ENCODE measurements around the gene MTMR1.

Gene MTMR1

GRCh38 chrX:150761819-150762216, 68.6 kb downstream of the MTMR1 start:
- Histone ChIP-seq H3K4me3 (ENCODE audit: low read length) (no peak overlapping the region), H3K27ac (ENCODE audit: low read depth, low read length) (no peak overlapping the region), H3K27me3 (ENCODE audit: control insufficient read depth, low read length) (no peaks in the 10 kb centered on the region), H3K9me3 (ENCODE audit: control insufficient read depth, insufficient read depth, low read length) (no peaks in the 10 kb centered on the region), H3K9me2 (replicated peaks; ENCODE audit: control insufficient read depth, low read length) (no peaks in the 10 kb centered on the region), H4K20me1 (ENCODE audit: control insufficient read depth, insufficient read depth, low read depth, low read length) (no peaks in the 10 kb centered on the region), H3K4me2 (ENCODE audit: low read length) (no peak overlapping the region), H3K36me3 (ENCODE audit: control insufficient read depth, low read length) (no peaks in the 10 kb centered on the region), H3K79me2 (ENCODE audit: control insufficient read depth, low read length) (no peaks in the 10 kb centered on the region), H3K4me1 (ENCODE audit: control insufficient read depth, low read length) (no peaks in the 10 kb centered on the region), H3F3A (ENCODE audit: control insufficient read depth, insufficient read depth) (no peaks in the 10 kb centered on the region)
- no peak for TF ChIP-seq EZH2phosphoT487 (IDR thresholded peaks at IDR 0.05; ENCODE audit: borderline replicate concordance, low read length)
- TF ChIP-seq CTCF (IDR thresholded peaks at IDR 0.05; ENCODE audit: low read depth, low read length, poor library complexity, severe bottlenecking) = no peak

GRCh38 chrX:150762258-150763165, 69.3 kb downstream of the MTMR1 start:
- no peaks in the 10 kb centered on the region for H3K79me2 ChIP-seq (ENCODE audit: control insufficient read depth, low read length)
- H3F3A ChIP-seq (ENCODE audit: control insufficient read depth, insufficient read depth) = no peaks in the 10 kb centered on the region
- H3K27ac ChIP-seq (ENCODE audit: low read depth, low read length) = no peak overlapping the region
- H3K9me2 ChIP-seq (replicated peaks; ENCODE audit: control insufficient read depth, low read length) = no peaks in the 10 kb centered on the region
- no peaks in the 10 kb centered on the region for H3K9me3 ChIP-seq (ENCODE audit: control insufficient read depth, insufficient read depth, low read length)
- H3K4me2 ChIP-seq (ENCODE audit: low read length) = no peak overlapping the region
- H3K27me3 ChIP-seq (ENCODE audit: control insufficient read depth, low read length) = no peaks in the 10 kb centered on the region
- H3K4me3 ChIP-seq (ENCODE audit: low read length) = no peak overlapping the region
- H3K36me3 ChIP-seq (ENCODE audit: control insufficient read depth, low read length) = no peaks in the 10 kb centered on the region
- TF ChIP-seq CTCF (IDR thresholded peaks at IDR 0.05; ENCODE audit: low read depth, low read length, poor library complexity, severe bottlenecking) (no peak), EZH2phosphoT487 (IDR thresholded peaks at IDR 0.05; ENCODE audit: borderline replicate concordance, low read length) (no peak)
- H4K20me1 ChIP-seq (ENCODE audit: control insufficient read depth, insufficient read depth, low read depth, low read length) = no peaks in the 10 kb centered on the region
- no peaks in the 10 kb centered on the region for H3K4me1 ChIP-seq (ENCODE audit: control insufficient read depth, low read length)

GRCh38 chrX:150763303-150763797, 70.2 kb downstream of the MTMR1 start:
- Histone ChIP-seq H3K36me3 (ENCODE audit: control insufficient read depth, low read length) (no peaks in the 10 kb centered on the region), H3K4me3 (ENCODE audit: low read length) (no peak overlapping the region), H3K27ac (ENCODE audit: low read depth, low read length) (no peak overlapping the region), H3K79me2 (ENCODE audit: control insufficient read depth, low read length) (no peaks in the 10 kb centered on the region), H3K4me2 (ENCODE audit: low read length) (no peak overlapping the region), H3K9me3 (ENCODE audit: control insufficient read depth, insufficient read depth, low read length) (no peaks in the 10 kb centered on the region), H4K20me1 (ENCODE audit: control insufficient read depth, insufficient read depth, low read depth, low read length) (no peaks in the 10 kb centered on the region), H3K27me3 (ENCODE audit: control insufficient read depth, low read length) (no peaks in the 10 kb centered on the region), H3F3A (ENCODE audit: control insufficient read depth, insufficient read depth) (no peaks in the 10 kb centered on the region), H3K4me1 (ENCODE audit: control insufficient read depth, low read length) (no peaks in the 10 kb centered on the region), H3K9me2 (replicated peaks; ENCODE audit: control insufficient read depth, low read length) (no peaks in the 10 kb centered on the region)
- TF ChIP-seq EZH2phosphoT487 (IDR thresholded peaks at IDR 0.05; ENCODE audit: borderline replicate concordance, low read length) (no peak), CTCF (IDR thresholded peaks at IDR 0.05; ENCODE audit: low read depth, low read length, poor library complexity, severe bottlenecking) (no peak)
